Lower lobe of right lung (tissue), 2 donors: Measurements from ENCODE around the gene TENT5C. TPM values are rescaled to one million over a fixed set of nuclear protein-coding genes. Genes with fewer than 3 reads are reported as not detected.

Experiments
- ATAC-seq, 2 donors: fragments of 200-7000 bp; cut with Tn5 transposase; one replicate each; pipeline ENCODE4 v1.9.1; 2020 to 2022; ENCODE audit warnings: mild to moderate bottlenecking in 2 of 2, moderate library complexity in 2 of 2
- DNase-seq: peaks from one replicate; pipeline ENCODE4 v3.0.0-alpha.2; 2020
- H3K27ac ChIP-seq: fragments of 200-600 bp; one replicate; pipeline ENCODE4 v1.8.0; 2022
- H3K27me3 ChIP-seq: fragments of 200-600 bp; one replicate; pipeline ENCODE4 v1.8.0; 2022; ENCODE audit warnings: low read depth
- H3K36me3 ChIP-seq: fragments of 200-600 bp; one replicate; pipeline ENCODE4 v1.8.0; 2022; ENCODE audit warnings: mild to moderate bottlenecking
- H3K4me1 ChIP-seq: fragments of 200-600 bp; one replicate; pipeline ENCODE4 v1.8.0; 2022
- H3K4me3 ChIP-seq: fragments of 200-600 bp; one replicate; pipeline ENCODE4 v1.8.0; 2022; ENCODE audit warnings: mild to moderate bottlenecking
- H3K9me3 ChIP-seq: fragments of 200-600 bp; one replicate; pipeline ENCODE4 v1.8.0; 2022
- CTCF ChIP-seq: fragments of 200-600 bp; IDR thresholded peaks from one replicate; pipeline ENCODE4 v1.8.0; 2022; ENCODE audit warnings: antibody characterized with exemption, mild to moderate bottlenecking
- intact Hi-C: fragments of 100-400 bp; cut with DNase I; formaldehyde crosslinking; loops from one replicate; pipeline ENCODE4 v1.11.0; 2022
- total RNA-seq: library from RNA; stranded (reverse); fragmentation: NEBNext Ultra II Directional; extraction: Animal tissue kit (Norgen Biotek cat#: 25700); gene quantifications from one replicate; pipeline ENCODE4 v1.2.1, GENCODE V29; 2021
- donor health status: DM: no; HTN: yes; CAD: no; lungs with severe emphysema.

TENT5C gene
- total RNA-seq, 1 donor from 2014 or later: 23.2 TPM

DNA sequence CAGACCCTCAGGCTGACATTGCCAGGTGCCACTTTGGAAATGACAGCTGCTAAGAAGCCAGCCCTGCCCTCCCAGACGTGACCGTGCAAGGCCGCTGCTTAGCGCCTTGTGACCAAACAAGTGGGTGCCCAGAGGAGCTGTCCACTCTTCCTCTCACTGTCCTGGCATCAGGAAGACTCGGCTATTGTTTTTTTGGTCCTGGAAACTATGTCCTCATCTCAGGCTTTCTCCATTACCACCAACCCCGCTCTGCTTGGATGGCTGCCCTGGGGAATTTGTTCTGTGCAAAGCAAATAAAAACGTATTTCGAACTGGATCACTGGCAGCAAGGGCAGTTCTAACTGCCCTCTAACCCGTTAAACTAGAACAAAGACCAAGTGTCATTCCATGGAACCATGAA, 13.7 kb upstream of the TENT5C start:
- no peak for TF ChIP-seq CTCF
- ATAC-seq: peak in 1 of 2 donors; percentile 34
- intact Hi-C loops: no loop called here
- Histone ChIP-seq H3K9me3 (no peaks in the 10 kb centered on the region), H3K36me3 (no peaks in the 10 kb centered on the region), H3K27ac (peak overlapping the region; percentile 6), H3K4me1 (peaks cover 26% of the 10 kb centered on the region), H3K27me3 (no peaks in the 10 kb centered on the region), H3K4me3 (no peak overlapping the region)
- no peak for DNase-seq

GRCh38 chr1:117594261-117594990, 11.4 kb upstream of the TENT5C start:
- Histone ChIP-seq H3K36me3 (no peaks in the 10 kb centered on the region), H3K9me3 (no peaks in the 10 kb centered on the region), H3K27me3 (no peaks in the 10 kb centered on the region), H3K4me1 (peaks cover 24% of the 10 kb centered on the region), H3K4me3 (no peak overlapping the region), H3K27ac (no peak overlapping the region)
- TF ChIP-seq CTCF: no peak
- no peak for DNase-seq
- intact Hi-C loops: no loop called here
- ATAC-seq: no peak

DNA sequence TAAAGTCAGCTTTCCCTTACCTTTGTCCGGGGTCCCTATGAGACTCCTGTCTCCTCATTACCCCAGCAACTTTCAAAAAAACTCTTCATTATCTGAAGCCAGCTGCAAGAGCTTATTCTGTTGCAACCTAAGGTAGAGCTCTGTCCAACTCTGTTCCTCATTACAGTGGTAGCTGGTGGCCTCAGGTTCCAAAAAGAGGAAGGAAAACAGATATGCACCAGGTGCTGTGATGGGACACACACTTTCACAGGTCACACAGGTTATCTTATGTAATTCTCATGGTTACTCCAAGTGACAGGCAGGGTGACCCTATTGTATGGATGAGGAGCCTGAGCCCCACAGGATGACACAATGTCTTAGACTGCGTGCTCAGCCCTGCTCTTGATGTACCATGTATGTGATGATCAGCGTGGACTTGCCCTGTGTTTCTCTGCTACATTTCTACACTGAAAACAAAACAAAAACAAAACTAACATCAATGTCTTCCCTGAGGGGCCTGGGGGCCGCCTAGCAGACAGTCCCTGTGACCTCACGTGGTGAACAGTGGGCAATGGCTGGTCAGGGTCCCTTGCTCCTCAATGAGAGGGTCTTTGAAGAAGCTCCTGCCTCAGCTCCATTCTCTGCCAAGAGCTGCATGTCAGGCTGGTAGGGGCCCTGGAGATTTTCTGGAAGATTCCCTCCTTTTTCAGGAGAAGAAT, 9.7 kb upstream of the TENT5C start:
- no peak overlapping the region for H3K27ac ChIP-seq
- no peak for TF ChIP-seq CTCF
- H3K4me3 ChIP-seq: no peak overlapping the region
- H3K27me3 ChIP-seq: no peaks in the 10 kb centered on the region
- no peaks in the 10 kb centered on the region for H3K36me3 ChIP-seq
- DNase-seq (no peak), ATAC-seq (no peak)
- H3K4me1 ChIP-seq: peaks cover 8% of the 10 kb centered on the region
- intact Hi-C loops: no loop called here
- no peaks in the 10 kb centered on the region for H3K9me3 ChIP-seq

GRCh38 chr1:117598489-117598888, 7.4 kb upstream of the TENT5C start:
- no peak overlapping the region for H3K27ac ChIP-seq
- no peak for TF ChIP-seq CTCF
- H3K27me3 ChIP-seq: no peaks in the 10 kb centered on the region
- no peak overlapping the region for H3K4me3 ChIP-seq
- intact Hi-C loops: no loop called here
- H3K36me3 ChIP-seq: no peaks in the 10 kb centered on the region
- H3K9me3 ChIP-seq: no peaks in the 10 kb centered on the region
- H3K4me1 ChIP-seq: no peaks in the 10 kb centered on the region
- ATAC-seq: no peak
- no peak for DNase-seq

DNA sequence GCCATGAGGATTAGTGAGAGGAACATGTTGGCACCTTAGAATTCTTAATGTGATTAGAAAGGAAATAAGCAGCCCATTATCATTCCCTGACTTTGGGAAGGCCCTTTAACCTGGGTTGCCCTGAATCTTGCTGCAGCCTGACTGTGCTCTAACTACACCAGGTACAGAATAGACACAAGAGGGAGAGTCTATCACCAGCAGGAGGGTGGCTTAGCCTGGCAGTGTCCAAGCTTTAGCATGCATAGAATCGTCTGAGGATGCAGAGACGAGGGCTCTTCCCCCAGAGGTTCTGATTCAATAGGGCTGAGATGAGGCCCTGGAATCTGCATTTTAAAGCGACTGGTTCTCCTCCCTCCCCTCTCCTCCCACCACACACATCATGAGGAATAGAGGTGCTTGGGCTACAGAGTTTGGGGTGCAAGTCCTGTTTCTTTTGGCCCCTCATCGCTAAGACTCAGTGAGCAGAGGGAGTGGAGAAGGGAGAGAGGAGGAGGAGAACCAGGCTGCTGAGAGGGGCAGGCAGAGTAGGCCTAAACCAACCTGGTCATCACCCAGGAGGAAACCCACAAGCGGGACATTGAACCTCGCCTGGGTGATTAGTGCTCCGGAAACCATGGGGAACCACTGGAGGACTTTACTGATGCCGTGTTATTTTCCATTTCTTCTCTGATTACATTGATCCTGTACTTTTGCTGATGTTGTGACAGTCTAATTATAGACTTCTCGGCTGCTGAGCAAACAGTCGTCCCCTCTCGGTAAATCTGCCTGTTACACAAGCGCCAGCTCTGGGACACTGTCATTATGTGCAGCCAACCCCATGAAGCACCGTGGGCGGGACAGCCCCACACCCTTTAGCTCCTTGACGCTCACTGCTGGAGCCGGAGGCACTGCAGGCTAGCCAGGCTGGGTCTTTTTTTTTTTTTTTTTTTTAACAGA, 6.3 kb upstream of the TENT5C start:
- H3K9me3 ChIP-seq: no peaks in the 10 kb centered on the region
- ATAC-seq (peak; percentile 53 to 71), DNase-seq (no peak)
- H3K4me1 ChIP-seq: no peaks in the 10 kb centered on the region
- no peak overlapping the region for H3K27ac ChIP-seq
- no peak for TF ChIP-seq CTCF
- intact Hi-C loops: no loop called here
- no peaks in the 10 kb centered on the region for H3K27me3 ChIP-seq
- no peaks in the 10 kb centered on the region for H3K36me3 ChIP-seq
- H3K4me3 ChIP-seq: no peak overlapping the region
